Hippocampal formation (tissue), 2 donors: ENCODE measurements around the gene MEX3A.

Experiments used
- DNase-seq, 2 donors: peaks; one replicate each; lab custom pipeline; 2025; lab: John Stamatoyannopoulos, UW

Gene MEX3A

DNA sequence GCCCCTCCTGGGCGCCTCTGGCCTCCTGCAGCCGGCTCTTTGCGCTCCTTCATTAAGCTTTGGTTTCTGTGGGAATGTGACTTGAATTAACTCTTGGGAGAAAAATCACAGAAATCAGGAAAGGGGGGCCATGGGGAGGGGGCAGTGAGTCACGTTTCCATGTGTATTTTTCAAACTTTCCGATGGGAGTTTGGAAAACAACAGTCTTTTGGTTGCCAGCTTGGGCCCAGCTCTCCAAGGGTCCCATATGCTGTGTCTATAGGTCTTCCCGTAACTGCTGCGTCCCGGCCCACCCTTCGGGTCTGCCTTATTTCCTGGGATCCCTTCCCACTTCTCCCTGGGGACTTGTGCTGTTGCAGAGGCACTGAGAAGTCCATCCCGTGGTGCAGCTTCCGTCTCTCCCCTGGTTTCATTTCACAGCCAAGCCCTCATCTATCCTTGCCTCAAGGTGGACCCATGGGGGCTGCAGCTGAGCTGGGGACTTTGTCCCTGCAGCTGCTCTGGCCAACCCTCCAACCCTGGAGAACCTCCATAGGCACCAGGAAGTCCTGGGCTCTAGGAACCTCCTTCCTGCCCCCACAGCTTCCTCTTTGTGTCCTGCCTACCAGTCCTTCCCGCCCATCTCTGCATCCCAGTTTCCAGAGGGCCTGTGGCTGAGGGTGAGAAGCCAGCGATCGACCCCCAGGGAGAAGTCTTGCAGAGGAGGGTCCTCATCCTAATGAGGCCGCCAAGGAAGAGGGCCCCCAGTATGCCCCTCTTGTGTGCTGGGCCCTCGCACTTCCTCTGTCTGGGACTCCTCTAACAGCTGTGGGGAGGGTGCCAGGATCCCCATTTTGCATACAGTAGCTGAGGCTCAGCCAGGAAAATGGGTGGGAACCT lies 20.6 kb upstream of the MEX3A start:
- no peak for DNase-seq

DNA sequence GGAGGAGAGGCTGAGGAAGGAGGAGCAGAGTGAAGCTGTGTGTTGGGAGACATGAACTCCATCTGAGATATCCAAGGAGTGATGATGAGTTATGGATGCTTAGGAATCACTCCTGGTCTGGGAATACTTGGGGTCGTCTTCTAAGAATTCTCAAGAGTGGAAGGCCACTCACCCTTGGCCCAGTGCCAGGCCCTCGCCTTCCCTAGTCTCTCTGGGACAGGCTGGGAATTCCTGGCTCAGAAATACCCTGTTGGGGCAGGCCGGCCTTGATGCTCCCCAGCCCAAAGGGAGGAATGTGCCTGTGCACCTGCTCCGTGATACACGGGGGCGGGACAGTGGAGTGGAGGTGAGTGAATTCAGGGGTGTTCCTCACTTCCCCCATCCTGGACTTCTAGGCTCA lies 19.6 kb upstream of the MEX3A start:
- DNase-seq: no peak

DNA sequence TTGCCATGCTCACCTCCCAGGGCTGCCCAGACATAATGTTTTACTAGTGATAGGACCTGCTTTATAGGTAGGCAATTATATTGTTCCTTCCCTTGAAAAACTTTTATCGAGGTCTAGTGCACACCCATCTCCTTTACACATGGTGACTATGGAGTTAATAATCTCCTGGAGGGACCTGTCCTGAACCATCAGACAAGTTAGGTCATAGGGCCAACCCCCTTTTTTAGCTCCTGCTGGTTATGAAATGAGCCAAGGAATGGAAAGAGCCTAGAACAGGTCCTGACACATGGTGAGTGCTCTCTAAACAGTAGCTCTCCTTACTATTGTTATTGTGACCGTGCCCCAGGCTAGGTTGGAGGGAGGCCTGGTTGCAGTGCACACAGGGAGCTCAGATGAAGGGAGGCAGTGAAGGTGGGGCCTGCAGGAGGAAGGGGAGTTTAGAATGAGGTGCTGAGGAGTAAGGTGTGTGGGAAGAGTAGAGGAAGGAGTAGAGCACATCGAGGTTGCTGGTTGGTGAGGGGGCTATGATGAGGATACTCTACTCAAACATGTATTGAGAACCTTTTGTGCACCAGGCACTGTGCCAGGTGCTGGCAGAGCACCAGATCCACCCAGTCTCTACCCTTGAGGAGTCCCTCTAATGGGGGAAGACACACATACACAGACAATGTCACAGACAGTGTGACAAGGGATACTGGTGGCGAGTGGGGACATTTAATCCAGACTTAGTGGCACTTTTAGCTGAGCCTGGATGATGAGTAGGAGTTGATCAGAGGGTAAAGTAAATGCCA lies 18.1 kb upstream of the MEX3A start:
- DNase-seq: no peak

DNA sequence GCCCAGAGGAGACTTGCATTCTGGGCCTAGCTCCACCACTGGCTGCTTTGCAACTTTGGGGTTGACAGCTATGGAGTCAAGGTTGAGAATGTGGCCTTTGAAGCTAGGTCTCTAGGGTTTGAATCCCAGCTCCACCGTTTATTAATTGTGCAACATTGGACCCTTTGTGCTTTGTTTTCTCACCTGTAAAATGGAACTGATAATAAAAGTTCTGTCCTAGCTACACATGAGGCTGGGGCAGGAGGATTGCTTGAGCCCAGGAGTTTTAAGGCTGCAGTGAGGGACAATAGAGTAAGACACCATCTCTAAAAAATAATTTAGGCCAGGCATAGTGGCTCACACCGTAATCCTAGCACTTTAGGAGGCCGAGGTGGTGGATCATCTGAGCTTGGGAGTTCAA lies 17.0 kb upstream of the MEX3A start:
- no peak for DNase-seq

DNA sequence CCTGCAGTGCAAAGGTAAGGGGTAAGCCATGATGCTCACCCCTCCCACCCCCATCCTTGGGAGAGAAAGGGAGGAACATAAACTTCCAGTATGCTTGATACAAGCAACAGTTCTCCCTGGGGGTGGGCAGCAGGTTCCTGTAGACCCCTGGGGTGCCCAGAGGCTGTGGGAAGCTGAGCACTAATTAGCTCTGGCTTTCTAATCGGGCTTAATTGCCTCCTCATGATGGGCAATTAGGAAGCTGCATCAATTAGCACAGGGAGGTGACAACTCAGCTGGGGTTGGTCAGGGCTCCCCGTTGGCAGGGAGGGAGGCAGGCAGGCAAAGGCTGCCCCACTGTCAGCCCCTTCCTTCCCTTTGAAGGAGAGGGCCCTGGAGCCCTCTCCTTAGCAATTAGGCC lies 16.5 kb upstream of the MEX3A start:
- no peak for DNase-seq

DNA sequence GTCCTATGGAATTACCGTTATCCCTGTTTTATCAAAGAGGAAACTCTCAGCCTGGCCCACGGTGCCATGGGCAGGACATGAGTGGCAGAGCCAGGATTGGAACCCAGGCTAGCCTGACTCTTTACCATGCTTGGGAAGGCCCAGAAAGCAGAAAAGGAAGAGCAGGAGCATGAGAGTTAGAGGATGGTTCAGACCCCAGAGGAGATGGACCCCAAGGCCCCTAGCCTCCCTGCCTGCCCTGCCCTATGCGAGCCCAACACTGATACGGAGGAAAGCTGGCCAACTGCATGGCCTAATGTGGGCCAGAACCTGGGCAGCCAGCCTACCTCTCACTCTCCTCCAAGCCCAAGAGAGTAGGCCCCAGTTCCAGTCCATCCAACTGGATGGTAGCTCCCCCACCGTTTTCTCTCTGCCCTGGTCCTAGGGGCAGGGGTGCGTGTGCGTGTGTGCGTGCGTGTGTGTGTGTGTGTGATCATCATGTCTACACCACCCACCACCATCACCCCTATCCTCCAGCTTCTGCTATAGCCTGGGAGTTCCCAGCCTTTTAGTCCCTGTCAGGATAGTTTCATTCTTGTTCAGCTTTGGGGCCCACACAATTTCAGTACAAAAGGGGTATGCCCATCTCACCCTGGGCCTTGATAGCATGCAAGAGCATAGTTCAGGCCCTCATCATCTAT lies 15.4 kb upstream of the MEX3A start:
- no peak for DNase-seq

DNA sequence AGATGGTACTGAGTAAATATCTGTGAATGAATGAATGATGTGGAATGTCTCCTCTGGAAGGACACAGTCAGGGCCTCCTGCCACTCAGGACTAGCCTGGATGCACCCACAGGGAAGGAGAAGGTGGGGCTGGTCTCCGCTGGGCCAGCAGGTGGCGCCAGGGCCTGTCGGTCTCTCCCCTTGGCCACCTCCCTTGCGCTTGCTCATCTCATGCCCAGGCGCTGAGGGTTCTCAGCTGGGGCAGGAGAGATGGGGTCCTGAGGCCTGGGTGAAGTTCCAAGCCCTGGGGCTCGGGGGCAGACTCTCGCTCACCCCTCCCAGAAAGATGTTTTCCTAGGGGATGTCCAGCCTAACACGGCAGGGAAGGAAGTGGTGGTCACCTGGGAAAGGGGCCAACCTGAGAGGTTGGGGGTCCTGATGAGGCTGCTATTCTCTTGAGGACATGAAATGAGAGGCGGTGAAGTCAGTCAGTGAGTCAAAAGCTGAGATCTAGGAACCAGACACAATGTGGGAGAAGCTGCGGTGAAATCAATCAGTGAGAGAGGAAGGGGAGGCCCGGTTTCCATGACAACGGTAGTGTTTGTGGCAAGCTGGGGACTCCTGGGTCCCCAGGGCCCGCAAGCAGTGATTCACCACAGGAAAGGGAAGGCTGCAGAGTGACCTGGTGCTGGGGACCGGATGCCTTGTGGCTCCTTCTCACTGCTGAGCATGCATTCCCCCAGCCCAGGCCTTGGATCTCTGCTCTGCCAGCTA lies 14.6 kb upstream of the MEX3A start:
- peak; percentile 78 to 87 for DNase-seq

DNA sequence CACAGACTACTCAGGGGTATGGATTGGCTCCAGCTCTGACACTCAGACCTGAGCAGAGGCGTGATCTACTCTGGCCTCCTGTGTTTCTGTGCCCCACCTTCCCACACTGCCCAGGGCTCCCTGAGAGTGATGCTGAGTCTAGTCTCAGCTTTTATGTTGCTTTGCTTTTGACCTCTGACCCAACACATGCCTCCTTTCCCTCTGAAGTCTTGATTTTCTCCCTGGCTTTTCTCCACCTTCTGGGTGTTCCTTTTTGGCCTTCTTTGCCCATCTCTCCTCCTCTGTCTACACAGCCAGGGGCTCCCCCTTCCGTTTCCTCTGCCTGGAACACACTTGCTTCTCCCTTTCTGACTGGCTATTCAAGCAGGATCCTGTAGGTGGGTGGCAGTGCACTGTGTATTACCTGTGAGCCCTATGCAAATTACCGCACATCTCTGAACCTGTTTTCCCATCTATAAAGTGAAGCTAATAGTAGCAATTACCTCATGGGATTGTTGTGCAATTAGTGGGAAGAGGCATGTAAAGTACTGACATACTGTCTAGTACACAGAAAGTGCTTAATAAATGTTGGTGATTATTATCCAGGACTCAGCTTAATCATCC lies 13.7 kb upstream of the MEX3A start:
- DNase-seq: no peak

DNA sequence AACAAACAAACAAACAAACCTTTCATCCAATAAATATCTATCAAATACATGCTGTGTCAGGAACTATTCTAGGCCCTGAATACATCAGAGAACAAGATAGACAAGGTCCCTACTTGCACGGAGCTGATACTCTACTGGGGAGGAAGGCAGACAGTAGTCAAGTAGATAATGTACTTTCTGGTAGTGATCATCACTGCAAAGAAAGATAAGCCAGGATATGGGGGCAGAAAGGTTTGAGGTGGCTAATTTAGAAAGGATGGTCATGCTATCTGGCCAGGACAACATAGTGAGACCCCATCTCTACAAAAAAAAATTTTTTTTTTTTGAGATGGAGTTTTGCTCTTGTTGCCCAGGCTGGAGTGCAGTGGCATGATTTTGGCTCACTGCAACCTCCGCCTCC lies 9.3 kb upstream of the MEX3A start:
- DNase-seq: no peak

DNA sequence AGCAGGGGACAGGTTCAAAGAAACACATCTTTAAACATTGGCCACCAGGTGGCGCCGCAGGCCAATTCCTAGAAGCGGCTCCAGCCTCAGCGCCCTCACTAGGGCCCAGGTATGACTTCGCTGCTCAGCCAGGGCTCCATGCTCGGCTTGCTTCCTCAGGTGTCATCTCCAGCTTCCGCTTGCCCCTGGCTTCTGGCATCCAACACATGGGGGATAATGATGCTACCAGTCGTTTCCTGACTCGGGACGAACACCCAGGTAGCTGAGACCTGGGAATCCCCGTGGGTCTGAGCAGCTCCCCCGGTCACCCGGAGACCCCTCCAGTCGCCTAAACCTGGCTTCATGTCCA lies 8.5 kb upstream of the MEX3A start:
- peak; percentile 44 to 70 for DNase-seq

DNA sequence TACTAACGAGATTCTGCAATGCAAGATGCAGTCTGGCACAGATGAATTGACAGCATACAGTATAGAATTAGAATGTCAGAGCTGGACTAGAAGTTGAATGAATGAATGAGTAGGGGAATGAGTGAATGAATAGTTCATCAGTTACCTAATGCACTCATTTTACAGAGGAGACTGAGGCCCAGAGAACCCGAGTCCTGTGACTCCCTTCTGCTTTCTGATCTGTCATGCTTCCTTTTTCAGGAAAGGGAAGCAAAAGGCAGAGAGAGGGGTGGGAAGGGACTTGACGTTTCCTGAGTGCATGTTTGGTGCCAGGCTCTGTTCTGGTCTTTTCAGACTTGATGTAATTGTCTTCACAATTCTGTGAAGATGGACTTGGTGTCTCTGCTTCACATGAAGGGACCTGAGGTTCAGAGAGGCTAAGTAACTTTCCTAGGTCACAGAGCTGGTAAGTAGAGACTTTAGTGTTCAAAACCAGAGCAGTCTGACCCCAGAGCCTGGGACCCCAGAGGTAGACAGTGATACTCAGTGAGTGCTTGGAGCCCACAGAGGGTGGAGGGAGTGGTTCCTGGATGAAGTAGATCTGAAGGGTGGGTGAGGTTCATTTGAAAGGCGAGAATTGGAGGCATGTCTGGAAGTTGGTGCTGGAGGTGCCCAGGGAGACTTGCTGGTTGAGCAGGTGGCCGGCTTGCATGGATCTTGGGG lies 8.0 kb upstream of the MEX3A start:
- no peak for DNase-seq

DNA sequence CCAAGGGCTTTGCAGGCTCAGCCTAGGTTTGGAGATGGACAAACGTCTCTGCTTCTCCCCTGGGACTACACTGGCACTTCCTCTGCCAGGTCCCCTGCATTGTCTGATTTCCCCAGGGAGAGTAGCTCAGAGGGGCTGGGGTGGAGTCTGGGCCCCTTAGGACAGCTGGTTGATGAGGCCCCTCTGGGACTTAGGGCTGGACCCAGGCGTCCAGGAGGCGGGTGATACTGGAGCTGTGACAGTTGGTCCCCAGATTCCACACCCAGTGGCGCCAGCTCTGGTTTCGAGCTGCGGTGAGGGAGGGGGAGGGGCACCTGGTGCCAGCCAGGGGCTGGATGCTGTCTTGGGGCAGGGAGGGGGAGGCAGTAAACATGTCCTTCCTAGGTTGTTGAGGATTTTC lies 7.4 kb upstream of the MEX3A start:
- DNase-seq: no peak

DNA sequence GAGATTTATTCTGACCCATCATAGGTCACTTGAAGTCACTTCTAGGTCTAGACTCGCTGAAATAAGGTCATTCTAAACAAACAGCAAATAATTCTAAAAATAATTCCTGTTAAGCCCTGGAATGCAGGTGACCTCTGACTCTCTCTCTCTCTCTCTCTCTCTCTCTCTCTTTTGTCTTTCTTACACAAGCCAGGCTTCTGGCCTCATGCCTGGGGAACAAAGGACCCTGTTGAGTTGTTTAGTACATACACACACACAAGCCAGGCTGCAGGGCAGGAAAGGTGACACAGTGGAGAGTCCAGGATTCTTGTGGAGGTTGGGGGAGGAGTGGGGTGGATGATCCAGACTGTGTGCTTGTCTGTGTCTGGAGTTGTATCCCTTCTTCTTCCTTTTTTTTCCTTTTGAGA lies 4.0 kb upstream of the MEX3A start:
- DNase-seq: no peak

DNA sequence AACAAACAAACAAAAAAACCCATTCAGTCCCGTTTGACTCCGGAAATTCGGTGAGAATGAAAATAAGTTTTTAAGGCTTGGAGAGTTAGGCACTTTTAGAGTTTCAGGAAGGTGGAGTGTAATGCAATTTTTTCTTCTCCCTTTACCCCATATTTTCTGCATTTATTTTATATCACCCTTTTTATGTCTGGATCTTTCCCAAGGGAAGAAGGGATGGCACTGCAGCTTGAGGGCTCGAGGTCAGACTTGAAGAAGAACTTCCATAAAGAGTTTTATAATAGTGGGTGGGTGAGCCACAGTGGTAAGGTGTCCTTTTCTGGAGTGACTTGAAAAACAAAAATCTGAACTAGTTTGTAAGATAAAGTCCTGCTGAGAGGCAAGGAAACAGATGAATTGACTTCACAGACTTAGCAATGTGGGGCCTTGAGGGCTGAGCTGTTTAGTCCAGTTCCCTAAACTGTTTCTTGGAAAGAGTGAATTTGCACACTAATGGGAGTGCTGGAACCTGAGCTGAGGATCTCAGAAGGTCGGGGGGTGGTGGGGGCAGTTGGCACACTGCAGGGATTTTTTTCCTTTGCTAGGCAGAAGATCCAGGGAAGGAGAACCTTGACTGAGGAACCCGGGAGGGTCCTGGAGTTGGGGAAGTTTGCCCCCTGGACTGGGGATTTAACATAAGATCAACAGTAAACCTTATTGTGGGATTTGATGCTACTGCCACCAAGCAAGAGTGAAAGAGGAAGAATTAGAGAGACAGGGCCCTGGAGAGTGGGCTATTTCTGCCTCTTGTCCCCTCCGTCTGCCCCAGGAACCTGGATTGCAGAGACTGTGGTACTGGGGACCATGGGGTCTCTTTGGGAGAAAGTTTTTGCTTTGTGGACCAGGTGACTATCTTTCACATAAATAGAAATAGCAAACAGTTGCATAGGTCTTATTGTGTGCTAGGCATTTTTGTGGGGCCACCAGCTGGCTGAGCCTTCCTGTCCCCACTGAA lies 1.8 kb upstream of the MEX3A start:
- DNase-seq: no peak

DNA sequence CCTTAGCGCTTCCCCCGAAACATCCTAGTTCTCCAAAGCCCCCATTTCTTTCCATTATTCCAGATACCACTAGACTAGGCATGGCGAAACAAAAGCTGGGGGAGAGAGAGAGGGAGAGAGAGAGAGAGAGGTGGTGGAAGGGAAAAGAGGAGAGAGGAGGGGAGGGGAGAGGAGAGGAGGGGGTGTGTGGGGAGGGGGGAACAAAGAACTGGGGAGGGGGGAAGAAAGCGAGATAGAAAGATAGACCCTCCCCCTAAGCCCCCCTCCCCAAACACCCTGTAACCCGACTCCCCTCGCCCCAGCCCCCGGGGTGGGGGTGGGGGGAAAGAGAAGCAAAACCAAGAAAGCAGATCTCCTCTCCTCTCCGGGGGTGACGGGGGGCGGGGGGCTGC lies 352 bp downstream of the MEX3A start:
- no peak for DNase-seq

DNA sequence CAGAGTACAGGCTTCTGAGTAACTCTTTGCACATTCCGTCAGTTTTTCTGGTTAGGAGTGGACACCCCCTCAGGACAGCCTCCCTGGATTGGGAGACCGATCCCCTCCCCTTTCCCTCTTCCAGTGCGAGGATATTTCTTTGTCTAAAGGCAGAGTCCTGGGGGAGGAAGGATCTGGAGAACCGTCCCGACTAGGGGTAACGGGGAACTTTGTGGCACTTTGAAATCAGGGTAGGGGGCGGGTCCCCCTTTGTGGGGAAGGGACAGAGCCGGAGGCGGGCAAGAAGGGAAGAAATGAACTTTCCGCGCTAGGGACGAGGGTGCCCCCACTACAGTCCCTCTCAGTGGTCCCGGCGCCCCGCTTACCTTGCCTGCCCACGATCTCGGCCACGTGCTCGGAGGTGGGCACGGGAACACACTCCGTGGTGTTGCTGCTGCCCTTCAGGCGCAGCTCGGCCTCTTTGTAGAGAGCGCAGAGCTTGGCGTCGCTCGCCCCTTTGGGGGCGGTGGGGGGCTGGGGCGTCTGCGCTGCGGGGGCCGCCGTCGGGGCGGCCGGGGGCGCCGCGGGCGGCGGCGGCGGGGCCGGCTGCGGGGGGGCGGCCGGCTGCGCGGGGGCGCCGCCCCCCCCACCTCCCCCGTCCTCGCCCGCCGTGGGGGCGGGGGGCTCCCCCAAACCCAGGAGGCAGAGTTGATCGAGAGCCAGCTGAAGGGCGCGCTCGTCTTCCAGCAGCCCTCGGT lies 917 bp downstream of the MEX3A start:
- no peak for DNase-seq

DNA sequence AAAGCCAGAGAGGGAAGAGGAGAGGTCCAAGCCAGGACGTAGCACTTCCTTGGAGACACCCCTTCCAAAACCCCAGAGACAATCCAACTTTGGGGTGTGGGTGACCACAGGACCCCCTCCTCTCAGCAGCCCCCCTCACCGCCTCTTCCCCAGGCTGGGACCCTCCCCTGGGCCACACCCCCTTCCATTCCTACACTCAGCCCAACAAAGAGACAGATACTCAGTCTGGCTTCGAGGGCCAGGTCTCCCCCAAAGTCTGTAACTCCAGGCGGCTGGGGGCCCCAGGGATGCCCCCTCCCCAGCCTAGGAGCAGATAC lies 1.4 kb downstream of the MEX3A start:
- DNase-seq: no peak

DNA sequence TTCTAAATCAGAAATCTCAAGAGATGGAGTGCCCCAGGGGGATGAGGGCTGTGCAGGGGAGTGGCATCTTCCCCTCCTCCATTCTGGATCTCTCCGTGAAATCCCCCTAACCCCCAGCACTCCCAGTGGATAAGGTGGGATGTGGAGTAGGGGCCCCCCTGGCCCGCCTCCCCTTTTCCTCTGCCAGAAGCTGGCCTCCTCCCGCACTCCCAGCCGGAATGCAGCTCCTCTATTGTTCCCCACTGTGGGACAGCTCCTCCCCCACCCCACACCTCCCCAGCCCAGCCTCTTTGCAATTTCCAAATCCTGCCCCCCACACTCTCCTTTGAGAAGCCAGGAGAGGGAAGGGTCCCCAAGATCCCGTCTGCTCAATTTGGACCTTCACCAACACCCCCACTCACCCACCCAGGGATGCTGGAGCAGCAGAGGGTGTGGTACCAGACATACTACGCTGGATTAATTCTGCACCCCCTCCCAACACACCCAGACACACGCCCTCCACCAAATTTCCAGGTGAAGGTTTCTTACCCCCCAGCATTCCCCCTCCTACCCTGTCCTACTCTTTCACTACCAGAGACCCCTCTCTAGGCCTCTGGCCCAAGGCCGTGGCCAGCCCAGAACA lies 1.9 kb downstream of the MEX3A start:
- no peak for DNase-seq

DNA sequence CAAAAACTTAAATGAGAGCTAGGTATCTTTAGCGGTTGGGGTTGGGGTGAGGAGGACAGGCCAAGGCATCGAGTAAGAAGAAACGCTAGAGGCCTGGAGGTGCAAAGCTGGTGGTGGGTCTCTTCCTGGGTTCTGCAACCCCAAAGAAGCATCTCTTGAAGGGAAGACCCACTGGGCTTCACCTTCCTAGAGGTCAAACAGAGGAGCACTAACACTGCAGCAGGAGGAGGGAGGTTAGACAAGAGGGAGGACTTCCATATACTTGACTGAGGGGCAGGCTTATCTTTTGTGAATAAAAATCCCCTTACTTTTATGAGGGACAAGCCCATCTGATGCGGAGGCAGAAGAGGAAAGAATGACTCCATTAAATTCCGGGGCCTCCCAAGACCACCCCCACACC lies 2.5 kb downstream of the MEX3A start:
- DNase-seq: no peak
